Stimulated activated CD8-positive, alpha-beta memory T cell treated with anti-CD3 and anti-CD28 coated beads, Interleukin-15, amount 100 ng/mL, for 4 hours (primary cell): ENCODE results near the gene PRSS2.
"Not testable (repeated sequence)": the region's sequence is repeated elsewhere in the genome, so short reads cannot be mapped to it uniquely, and the experiment has no call there.

ENCODE experiments used
- DNase-seq, 2 donors: peaks; one replicate each; pipeline ENCODE4 v3.0.0-alpha.2; 2020; ENCODE audit warnings: low read depth in 2 of 2

The PRSS2 gene

GRCh38 chr7:142770661-142771352, at the start of gene PRSS2:
TSS of gene PRSS2 (plus strand) at chr7:142770970. CDS start at chr7:142770983, 13 bp downstream.
- DNase-seq = no peak

GRCh38 chr7:142720986-142721385, 49.8 kb upstream of the PRSS2 start:
- DNase-seq = no peak

- DNase-seq = no peak
Observed at GRCh38 chr7:142722248-142722794, 48.4 kb upstream of the PRSS2 start.

- no peak for DNase-seq
Observed at GRCh38 chr7:142733271-142733670, 37.5 kb upstream of the PRSS2 start.

- DNase-seq = no peak
Observed at GRCh38 chr7:142739923-142740492, 30.8 kb upstream of the PRSS2 start.

GRCh38 chr7:142740786-142741185, 30.0 kb upstream of the PRSS2 start:
- no peak for DNase-seq

GRCh38 chr7:142741932-142742331, 28.8 kb upstream of the PRSS2 start:
- not testable (repeated sequence) for DNase-seq

- no peak for DNase-seq
Observed at GRCh38 chr7:142745091-142745635, 25.6 kb upstream of the PRSS2 start.

GRCh38 chr7:142745745-142746144, 25.0 kb upstream of the PRSS2 start:
- DNase-seq = no peak

- no peak for DNase-seq
Observed at GRCh38 chr7:142746264-142746663, 24.5 kb upstream of the PRSS2 start.

GRCh38 chr7:142748410-142748809, 22.4 kb upstream of the PRSS2 start:
- DNase-seq = not testable (repeated sequence)

- DNase-seq = no peak
Observed at GRCh38 chr7:142749218-142749993, 21.4 kb upstream of the PRSS2 start, which contains the start of gene PRSS1. TSS of gene PRSS1 (plus strand) at chr7:142749472. CDS start at chr7:142749485, 13 bp downstream.

- DNase-seq = no peak
Observed at GRCh38 chr7:142750321-142750938, 20.3 kb upstream of the PRSS2 start.

GRCh38 chr7:142751526-142752175, 19.1 kb upstream of the PRSS2 start:
- not testable (repeated sequence) for DNase-seq

- no peak for DNase-seq
Observed at GRCh38 chr7:142752376-142753225, 18.2 kb upstream of the PRSS2 start.

GRCh38 chr7:142753366-142753765, 17.4 kb upstream of the PRSS2 start:
- DNase-seq = no peak

GRCh38 chr7:142753925-142754491, 16.8 kb upstream of the PRSS2 start:
- not testable (repeated sequence) for DNase-seq

GRCh38 chr7:142754681-142755575, 15.8 kb upstream of the PRSS2 start:
- DNase-seq = no peak

- not testable (repeated sequence) for DNase-seq
Observed at GRCh38 chr7:142758312-142758711, 12.5 kb upstream of the PRSS2 start.
